MCF 10A (cell line): Measurements from ENCODE around the gene MAP3K15. TPM values are rescaled to one million over a fixed set of nuclear protein-coding genes. Genes with fewer than 3 reads are reported as not detected.

Source experiments
- BruUV-seq: library from RNA; stranded (reverse); fragments of 400-500 nt; replicated peaks from 2 replicates; lab custom pipeline; 2021; lab: Mats Ljungman, UMichigan
- CTCF ChIA-PET: fragments of 300-600 bp; sonication (Branson Sonifier 250); formaldehyde crosslinking; extraction: SDS; loops from one replicate; lab custom pipeline; 2021; ENCODE audit warnings: antibody characterized with exemption, inconsistent platforms; lab: Yijun Ruan, JAX
- POLR2A ChIA-PET: fragments of 300-600, 350-650 bp; sonication (Branson Sonifier 250); formaldehyde crosslinking; extraction: SDS; loops from one replicate; lab custom pipeline; 2020; ENCODE audit warnings: antibody characterized with exemption, inconsistent platforms; lab: Yijun Ruan, JAX
- DNase-seq: peaks from one replicate; pipeline ENCODE4 v3.0.0-alpha.2; 2018; ENCODE audit not compliant: unreplicated experiment
- H3K27ac Mint-ChIP-seq: one replicate; pipeline ENCODE4 v1.8.0; 2022; ENCODE audit warnings: mild to moderate bottlenecking, low read depth, mixed read lengths; ENCODE audit not compliant: unreplicated experiment
- H3K27me3 Mint-ChIP-seq: one replicate; pipeline ENCODE4 v1.8.0; 2022; ENCODE audit warnings: mixed read lengths; ENCODE audit not compliant: insufficient read depth, unreplicated experiment
- H3K36me3 Mint-ChIP-seq: one replicate; pipeline ENCODE4 v1.8.0; 2022; ENCODE audit warnings: mild to moderate bottlenecking, moderate library complexity, mixed read lengths; ENCODE audit not compliant: insufficient read depth, unreplicated experiment
- H3K4me1 Mint-ChIP-seq: one replicate; pipeline ENCODE4 v1.8.0; 2022; ENCODE audit warnings: mixed read lengths; ENCODE audit not compliant: insufficient read depth, unreplicated experiment
- H3K4me3 Mint-ChIP-seq: one replicate; pipeline ENCODE4 v1.8.0; 2022; ENCODE audit warnings: mild to moderate bottlenecking, moderate library complexity, mixed read lengths; ENCODE audit not compliant: unreplicated experiment
- H3K9me3 Mint-ChIP-seq: one replicate; pipeline ENCODE4 v1.8.0; 2022; ENCODE audit warnings: mixed read lengths; ENCODE audit not compliant: unreplicated experiment
- intact Hi-C: fragments of 100-400 bp; cut with micrococcal nuclease; formaldehyde crosslinking; loops from 2 replicates; pipeline ENCODE4 v1.14.1; 2022
- total RNA-seq: library from RNA; stranded (reverse); gene quantifications from 2 replicates; pipeline ENCODE4 v1.2.3, GENCODE V29; 2022
- TF ChIP-seq, protein P1 (sequence below): fragments of 200-600 bp; IDR thresholded peaks from one replicate; pipeline ENCODE4 v1.8.0; 2022; ENCODE audit warnings: antibody characterized with exemption, mild to moderate bottlenecking; ENCODE audit not compliant: unreplicated experiment

MAP3K15 gene
- total RNA-seq, 1 experiment from 2014 or later, result not detected

GRCh38 chrX:19549838-19550237, 34.5 kb upstream of the MAP3K15 start:
- intact Hi-C loops, result no loop called here
- Mint-ChIP-seq H3K27ac (no peak overlapping the region), H3K27me3 (peaks cover 59% of the 10 kb centered on the region), H3K4me3 (no peak overlapping the region), H3K36me3 (no peaks in the 10 kb centered on the region), H3K9me3 (no peaks in the 10 kb centered on the region), H3K4me1 (no peaks in the 10 kb centered on the region)
- CTCF ChIA-PET, result interaction anchor here (0.6 to 1.2 kb wide), 2 partner anchors 10 to 1160 kb away, joined by 3 to 5 read pairs; no protein-coding TSS in a partner anchor
- POLR2A ChIA-PET, result no interaction called here
- no peak for DNase-seq
- no TSS peak for BruUV-seq
- TF ChIP-seq, protein P1, sequence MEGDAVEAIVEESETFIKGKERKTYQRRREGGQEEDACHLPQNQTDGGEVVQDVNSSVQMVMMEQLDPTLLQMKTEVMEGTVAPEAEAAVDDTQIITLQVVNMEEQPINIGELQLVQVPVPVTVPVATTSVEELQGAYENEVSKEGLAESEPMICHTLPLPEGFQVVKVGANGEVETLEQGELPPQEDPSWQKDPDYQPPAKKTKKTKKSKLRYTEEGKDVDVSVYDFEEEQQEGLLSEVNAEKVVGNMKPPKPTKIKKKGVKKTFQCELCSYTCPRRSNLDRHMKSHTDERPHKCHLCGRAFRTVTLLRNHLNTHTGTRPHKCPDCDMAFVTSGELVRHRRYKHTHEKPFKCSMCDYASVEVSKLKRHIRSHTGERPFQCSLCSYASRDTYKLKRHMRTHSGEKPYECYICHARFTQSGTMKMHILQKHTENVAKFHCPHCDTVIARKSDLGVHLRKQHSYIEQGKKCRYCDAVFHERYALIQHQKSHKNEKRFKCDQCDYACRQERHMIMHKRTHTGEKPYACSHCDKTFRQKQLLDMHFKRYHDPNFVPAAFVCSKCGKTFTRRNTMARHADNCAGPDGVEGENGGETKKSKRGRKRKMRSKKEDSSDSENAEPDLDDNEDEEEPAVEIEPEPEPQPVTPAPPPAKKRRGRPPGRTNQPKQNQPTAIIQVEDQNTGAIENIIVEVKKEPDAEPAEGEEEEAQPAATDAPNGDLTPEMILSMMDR, result no peak

DNA sequence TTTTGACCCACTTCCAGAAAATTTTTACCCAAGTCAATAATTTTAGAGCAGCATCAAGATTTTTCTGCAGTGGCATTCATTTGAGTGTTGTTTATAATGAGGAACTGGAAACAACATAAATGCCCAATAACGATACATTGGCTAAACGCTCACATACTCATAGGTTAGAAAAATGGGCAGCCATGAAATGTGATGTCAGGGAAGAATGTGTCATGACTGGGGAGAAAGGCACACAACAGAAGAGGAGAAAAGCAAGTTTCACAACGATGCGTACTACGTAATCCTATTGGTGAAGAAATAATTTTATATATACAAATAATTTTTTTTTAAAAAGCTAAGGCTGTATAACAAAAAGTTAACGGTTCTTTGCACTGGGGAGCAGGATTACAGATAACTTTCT, 33.6 kb upstream of the MAP3K15 start:
- no peaks in the 10 kb centered on the region for H3K9me3 Mint-ChIP-seq
- CTCF ChIA-PET, result interaction anchor here (0.6 kb wide), 1 partner anchor 13 kb away, joined by 3 read pairs; no protein-coding TSS in a partner anchor
- no peak overlapping the region for H3K27ac Mint-ChIP-seq
- TF ChIP-seq, protein P1, result no peak
- POLR2A ChIA-PET, result no interaction called here
- H3K27me3 Mint-ChIP-seq, result peaks cover 68% of the 10 kb centered on the region
- intact Hi-C loops, result no loop called here
- no peak overlapping the region for H3K4me3 Mint-ChIP-seq
- H3K36me3 Mint-ChIP-seq, result no peaks in the 10 kb centered on the region
- no peaks in the 10 kb centered on the region for H3K4me1 Mint-ChIP-seq
- no peak for DNase-seq
- no TSS peak for BruUV-seq

GRCh38 chrX:19548279-19548678, 33.0 kb upstream of the MAP3K15 start:
- POLR2A ChIA-PET, result interaction anchor here (0.6 to 0.7 kb wide), 2 partner anchors 474 to 580 kb away, joined by 3 to 4 read pairs; no protein-coding TSS in a partner anchor
- BruUV-seq, result no TSS peak
- H3K9me3 Mint-ChIP-seq, result no peaks in the 10 kb centered on the region
- no peak overlapping the region for H3K4me3 Mint-ChIP-seq
- no peak for DNase-seq
- TF ChIP-seq, protein P1, result no peak
- H3K27ac Mint-ChIP-seq, result no peak overlapping the region
- no peaks in the 10 kb centered on the region for H3K4me1 Mint-ChIP-seq
- CTCF ChIA-PET, result interaction anchor here (1.1 kb wide), 1 partner anchor 176 kb away, joined by 3 read pairs; no protein-coding TSS in a partner anchor
- intact Hi-C loops, result no loop called here
- no peaks in the 10 kb centered on the region for H3K36me3 Mint-ChIP-seq
- H3K27me3 Mint-ChIP-seq, result peaks cover 74% of the 10 kb centered on the region

DNA sequence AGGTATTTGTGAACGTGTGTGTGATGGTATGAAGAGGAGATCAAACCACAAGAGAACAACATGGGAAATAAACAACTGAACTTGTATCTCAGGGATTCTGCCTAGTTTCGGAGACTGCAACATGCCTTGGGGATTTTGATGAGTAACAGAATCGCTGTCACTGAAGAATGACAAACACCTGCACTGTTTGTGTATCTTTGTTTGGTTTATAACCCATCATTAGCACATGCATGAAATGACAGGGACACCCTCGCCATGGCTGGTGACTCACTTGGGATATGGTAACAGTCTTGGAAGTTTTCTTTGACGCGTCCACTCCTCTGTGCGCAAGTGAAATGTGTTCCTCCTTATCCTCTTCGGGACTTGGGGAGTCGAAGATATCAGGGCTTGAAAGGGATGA, 30.3 kb upstream of the MAP3K15 start:
- TF ChIP-seq, protein P1, result no peak
- ChIA-PET CTCF (interaction anchor here (0.6 to 1.7 kb wide), 6 partner anchors 10 to 935 kb away, joined by 3 to 5 read pairs (median 3); no protein-coding TSS in a partner anchor), POLR2A (no interaction called here)

More for the DNA sequence above, 30.3 kb upstream of the MAP3K15 start:
- Mint-ChIP-seq H3K9me3 (no peaks in the 10 kb centered on the region), H3K27ac (no peak overlapping the region), H3K36me3 (no peaks in the 10 kb centered on the region), H3K4me3 (no peak overlapping the region), H3K27me3 (peaks cover 66% of the 10 kb centered on the region), H3K4me1 (no peaks in the 10 kb centered on the region)
- DNase-seq, result no peak
- intact Hi-C loops, result no loop called here
- no TSS peak for BruUV-seq
